ENCODE measurements around the gene GALNT13.

Gene GALNT13

GRCh38 chr2:154291511-154291910, 419.8 kb downstream of the GALNT13 start:
- no peak for DNase-seq (ENCODE audit: low read depth in 2 of 3, low spot score in 1 of 3)

- no peak for DNase-seq (ENCODE audit: low read depth in 2 of 3, low spot score in 1 of 3)
These were observed 420.2 kb downstream of the GALNT13 start for GRCh38 chr2:154291927-154292326.

GRCh38 chr2:154293864-154294263, 422.1 kb downstream of the GALNT13 start:
- DNase-seq (ENCODE audit: low read depth in 2 of 3, low spot score in 1 of 3) = no peak

GRCh38 chr2:154306266-154306970, 434.7 kb downstream of the GALNT13 start:
- DNase-seq (ENCODE audit: low read depth in 2 of 3, low spot score in 1 of 3) = no peak

GRCh38 chr2:154307007-154307406, 435.3 kb downstream of the GALNT13 start:
- no peak for DNase-seq (ENCODE audit: low read depth in 2 of 3, low spot score in 1 of 3)

GRCh38 chr2:154324601-154325000, 452.9 kb downstream of the GALNT13 start:
- DNase-seq (ENCODE audit: low read depth in 2 of 3, low spot score in 1 of 3) = no peak

GRCh38 chr2:154329510-154329909, 457.8 kb downstream of the GALNT13 start:
- no peak for DNase-seq (ENCODE audit: low read depth in 2 of 3, low spot score in 1 of 3)

GRCh38 chr2:154331784-154332183, 460.1 kb downstream of the GALNT13 start:
- DNase-seq (ENCODE audit: low read depth in 2 of 3, low spot score in 1 of 3) = no peak

DNA sequence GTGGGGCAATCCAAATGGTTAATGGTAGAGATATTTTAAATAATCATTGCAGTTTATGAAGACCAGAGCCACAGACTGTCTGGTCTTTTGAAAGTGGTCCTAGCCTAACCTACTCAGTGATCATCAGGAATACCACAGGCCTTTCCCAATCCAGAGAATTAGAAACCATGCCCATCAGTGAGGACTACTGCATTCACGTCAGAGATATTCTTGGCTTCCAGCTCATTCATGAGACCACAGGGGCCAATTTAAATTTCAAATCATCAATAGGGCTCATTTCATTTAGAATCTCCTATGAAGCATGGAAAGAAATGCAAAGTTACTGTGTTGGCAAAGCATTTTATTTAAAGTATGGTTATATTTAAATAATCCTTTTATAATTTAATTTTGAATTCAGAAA, 464.5 kb downstream of the GALNT13 start:
- DNase-seq (ENCODE audit: low read depth in 2 of 3, low spot score in 1 of 3) = no peak

GRCh38 chr2:154338352-154338967, 466.7 kb downstream of the GALNT13 start:
- DNase-seq (ENCODE audit: low read depth in 2 of 3, low spot score in 1 of 3) = no peak

DNA sequence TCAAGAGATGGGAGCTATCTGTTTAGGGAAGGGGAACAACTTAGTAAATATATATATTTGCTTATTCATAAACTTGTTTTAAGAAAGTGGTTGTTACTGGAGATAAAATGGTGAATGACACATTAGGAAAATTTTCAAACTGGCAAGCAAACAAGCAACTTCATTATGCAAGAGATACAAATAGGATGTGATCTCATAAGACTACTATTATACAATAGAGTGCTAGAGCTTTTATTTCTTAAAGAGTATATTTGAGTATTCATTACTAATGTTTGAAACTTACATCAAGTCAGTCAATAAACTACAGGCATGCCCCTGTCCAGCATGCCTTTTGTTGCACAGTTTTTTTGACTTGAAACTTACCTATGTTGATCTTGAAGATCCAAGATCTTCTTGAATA, 471.6 kb downstream of the GALNT13 start:
- DNase-seq (ENCODE audit: low read depth in 2 of 3, low spot score in 1 of 3) = no peak

GRCh38 chr2:154350911-154351310, 479.2 kb downstream of the GALNT13 start:
- no peak for DNase-seq (ENCODE audit: low read depth in 2 of 3, low spot score in 1 of 3)

DNA sequence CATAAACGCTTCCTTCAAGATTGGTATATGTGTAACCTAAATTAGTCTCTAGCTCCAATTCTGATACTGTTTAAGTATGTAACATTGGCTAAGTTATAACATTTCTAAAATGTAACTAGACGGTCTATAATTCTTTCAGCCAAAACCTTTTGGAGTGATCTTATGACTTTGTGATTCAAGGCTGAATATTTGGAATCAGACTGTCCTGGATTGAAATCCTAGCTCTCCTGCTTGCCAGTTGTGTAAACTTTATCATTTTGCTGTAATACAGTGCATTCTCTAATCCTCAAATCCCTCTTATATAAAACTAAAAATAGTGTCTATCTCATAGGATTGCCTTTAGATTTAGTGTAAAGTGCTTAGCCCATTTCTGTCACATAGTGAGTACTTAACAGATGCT, 489.6 kb downstream of the GALNT13 start:
- DNase-seq (ENCODE audit: low read depth in 2 of 3, low spot score in 1 of 3) = no peak

- no peak for DNase-seq (ENCODE audit: low read depth in 2 of 3, low spot score in 1 of 3)
These were observed 496.4 kb downstream of the GALNT13 start for GRCh38 chr2:154368153-154368552.

DNA sequence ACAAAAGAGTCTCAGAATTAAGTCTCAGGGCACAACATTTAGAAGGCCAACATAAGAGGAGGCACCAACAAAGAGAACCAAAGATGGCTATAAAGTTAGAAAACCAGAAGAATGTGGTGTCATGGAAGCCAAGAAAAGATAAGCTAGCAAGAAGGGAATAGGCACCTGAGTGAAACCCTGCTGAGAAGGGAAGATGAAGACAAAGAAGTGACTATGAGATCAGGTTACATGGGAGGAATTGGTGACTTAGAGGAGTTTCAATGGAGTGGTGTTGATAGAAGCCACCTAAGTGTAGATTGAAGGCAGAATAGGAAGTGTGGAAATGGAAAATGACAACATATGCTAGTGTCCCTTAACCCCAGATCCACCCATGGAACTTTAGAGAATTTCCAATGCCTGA, 499.2 kb downstream of the GALNT13 start:
- DNase-seq (ENCODE audit: low read depth in 2 of 3, low spot score in 1 of 3) = no peak

- DNase-seq (ENCODE audit: low read depth in 2 of 3, low spot score in 1 of 3) = no peak
These were observed 502.7 kb downstream of the GALNT13 start for GRCh38 chr2:154374416-154374815.

GRCh38 chr2:154375579-154375931, 503.8 kb downstream of the GALNT13 start:
- DNase-seq (ENCODE audit: low read depth in 2 of 3, low spot score in 1 of 3) = no peak

GRCh38 chr2:154381931-154382794, 510.4 kb downstream of the GALNT13 start:
- no peak for DNase-seq (ENCODE audit: low read depth in 2 of 3, low spot score in 1 of 3)

GRCh38 chr2:154386186-154386585, 514.5 kb downstream of the GALNT13 start:
- no peak for DNase-seq (ENCODE audit: low read depth in 2 of 3, low spot score in 1 of 3)

DNA sequence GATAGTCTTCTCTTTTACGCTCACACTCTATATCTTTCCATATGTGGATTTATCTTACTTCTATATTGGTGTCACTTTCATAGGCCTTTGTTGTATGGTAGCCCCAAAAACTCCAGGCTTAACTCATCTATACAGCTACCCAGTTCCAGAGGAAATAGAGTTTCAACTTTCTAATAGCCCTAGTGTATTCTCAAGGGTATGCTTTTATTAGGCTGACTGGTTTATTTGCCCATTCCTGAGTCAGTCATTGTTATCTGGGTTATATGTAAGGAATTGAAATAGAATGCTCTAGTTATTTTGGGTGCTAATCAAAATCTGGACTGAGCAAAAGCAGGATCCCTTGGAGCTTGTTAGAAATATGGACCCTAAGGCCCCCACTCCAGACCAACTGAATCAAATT, 519.3 kb downstream of the GALNT13 start:
- no peak for DNase-seq (ENCODE audit: low read depth in 2 of 3, low spot score in 1 of 3)

- DNase-seq (ENCODE audit: low read depth in 2 of 3, low spot score in 1 of 3) = no peak
These were observed 520.5 kb downstream of the GALNT13 start for GRCh38 chr2:154392256-154392655.

- no peak for DNase-seq (ENCODE audit: low read depth in 2 of 3, low spot score in 1 of 3)
These were observed 522.9 kb downstream of the GALNT13 start for GRCh38 chr2:154394600-154394999.

Measured in stimulated activated CD4-positive, alpha-beta T cell treated with anti-CD3 and anti-CD28 coated beads, Interleukin-12 subunit alpha, Interleukin-12 subunit beta, amount 100 ng/mL, for 48 hours (primary cell).